ACC112 (cell line): ENCODE measurements around the gene MET.

ENCODE experiments used
- H2AFZ ChIP-seq: fragments of 200-600 bp; sonication (generic); one replicate; pipeline ENCODE4 v1.6.0; 2017; ENCODE audit warnings: antibody characterized with exemption, low read length; ENCODE audit not compliant: unreplicated experiment
- H3K27ac ChIP-seq: fragments of 200-600 bp; sonication (generic); 2 replicates; pipeline ENCODE4 v1.5.1; 2014; ENCODE audit warnings: low read depth, mild to moderate bottlenecking, antibody characterized with exemption, low read length, moderate library complexity
- H3K27me3 ChIP-seq: fragments of 200-600 bp; sonication (generic); 2 replicates; pipeline ENCODE4 v1.6.1; 2014; ENCODE audit warnings: mild to moderate bottlenecking, antibody characterized with exemption, low read length, moderate library complexity, mixed read lengths; ENCODE audit not compliant: insufficient read depth
- H3K36me3 ChIP-seq: fragments of 200-600 bp; sonication (generic); 2 replicates; pipeline ENCODE4 v1.6.1; 2016; ENCODE audit warnings: mild to moderate bottlenecking, antibody characterized with exemption, low read length, moderate library complexity, mixed read lengths; ENCODE audit not compliant: insufficient read depth
- H3K4me1 ChIP-seq: fragments of 200-600 bp; sonication (generic); one replicate; pipeline ENCODE4 v1.6.1; 2016; ENCODE audit warnings: low read length, mixed read lengths; ENCODE audit not compliant: insufficient read depth, unreplicated experiment, control insufficient read depth
- H3K4me3 ChIP-seq: fragments of 200-600 bp; sonication (generic); 2 replicates; pipeline ENCODE4 v1.5.1; 2014; ENCODE audit warnings: mild to moderate bottlenecking, low read depth, low read length
- H3K79me2 ChIP-seq: fragments of 200-600 bp; sonication (generic); one replicate; pipeline ENCODE4 v1.6.0; 2016; ENCODE audit warnings: low read length; ENCODE audit not compliant: control insufficient read depth, unreplicated experiment, insufficient read depth

Gene MET

GRCh38 chr7:116824449-116824848 lies 152.5 kb downstream of the MET start:
- Histone ChIP-seq H3K27me3 (peaks cover 4% of the 10 kb centered on the region), H3K4me1 (no peaks in the 10 kb centered on the region), H3K27ac (no peak overlapping the region), H2AFZ (no peak overlapping the region), H3K4me3 (no peak overlapping the region), H3K36me3 (no peaks in the 10 kb centered on the region), H3K79me2 (no peaks in the 10 kb centered on the region)

DNA sequence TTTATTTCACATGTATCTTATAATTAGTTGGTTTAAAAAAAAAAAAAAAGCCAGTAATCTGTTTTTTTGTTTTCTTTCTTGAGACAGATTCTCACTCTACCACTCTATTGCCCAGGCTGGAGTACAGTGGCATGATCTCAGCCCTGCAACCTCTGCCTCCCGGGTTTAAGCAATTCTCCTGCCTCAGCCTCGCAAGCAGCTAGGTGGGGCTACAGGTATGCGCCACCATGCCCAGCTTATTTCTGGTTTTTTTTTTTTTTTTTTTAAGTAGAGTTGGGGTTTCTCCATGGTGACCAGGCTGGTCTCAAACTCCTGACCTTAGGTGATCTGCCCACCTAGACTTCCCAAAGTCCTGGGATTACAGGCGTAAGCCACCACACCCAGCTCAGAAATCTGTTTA lies 156.3 kb downstream of the MET start:
- Histone ChIP-seq H3K4me1 (no peaks in the 10 kb centered on the region), H2AFZ (no peak overlapping the region), H3K4me3 (no peak overlapping the region), H3K79me2 (no peaks in the 10 kb centered on the region), H3K27me3 (peaks cover 4% of the 10 kb centered on the region), H3K36me3 (no peaks in the 10 kb centered on the region), H3K27ac (no peak overlapping the region)

DNA sequence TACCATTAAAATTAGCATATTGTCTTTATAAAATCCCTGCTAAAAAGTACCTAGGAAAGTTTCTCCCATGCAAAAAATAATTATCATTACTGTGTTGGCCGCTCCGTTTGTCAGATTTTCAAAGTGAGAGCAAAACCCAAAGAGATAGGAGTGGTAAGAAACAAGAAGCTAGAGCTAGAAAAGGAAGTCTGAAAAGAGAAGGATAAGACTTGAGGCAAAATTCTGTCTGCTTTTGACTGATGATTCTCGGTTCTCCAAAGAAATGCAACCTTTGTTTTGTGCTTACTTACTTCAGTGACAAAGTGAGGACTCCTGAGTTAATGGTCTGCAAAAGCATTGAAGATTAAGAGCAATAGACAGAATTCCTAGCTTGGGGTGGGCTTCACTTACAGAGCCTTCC lies 157.0 kb downstream of the MET start:
- Histone ChIP-seq H2AFZ (peak overlapping the region; percentile 69), H3K36me3 (no peaks in the 10 kb centered on the region), H3K4me3 (no peak overlapping the region), H3K79me2 (no peaks in the 10 kb centered on the region), H3K27ac (no peak overlapping the region), H3K27me3 (peaks cover 4% of the 10 kb centered on the region), H3K4me1 (no peaks in the 10 kb centered on the region)

DNA sequence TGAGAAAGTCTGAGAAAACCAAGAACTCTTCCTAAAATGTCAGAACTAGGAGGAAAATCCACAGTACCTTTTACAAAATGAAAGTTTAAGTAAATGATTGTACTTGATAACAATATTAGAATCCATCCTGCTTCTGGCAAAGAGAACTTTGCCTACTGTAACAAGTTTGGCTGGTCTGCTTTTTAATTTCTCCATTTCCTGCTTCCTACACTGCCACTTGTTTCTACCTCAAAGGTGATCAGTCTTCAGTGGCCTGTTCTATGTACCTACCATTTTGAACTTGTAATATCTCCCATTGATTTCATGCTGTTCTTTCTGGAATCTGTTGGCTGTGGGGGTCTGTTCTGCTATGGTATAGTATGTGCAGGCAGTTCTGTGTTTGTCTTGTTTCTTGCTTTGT lies 157.5 kb downstream of the MET start:
- peak overlapping the region; percentile 69 for H2AFZ ChIP-seq

DNA sequence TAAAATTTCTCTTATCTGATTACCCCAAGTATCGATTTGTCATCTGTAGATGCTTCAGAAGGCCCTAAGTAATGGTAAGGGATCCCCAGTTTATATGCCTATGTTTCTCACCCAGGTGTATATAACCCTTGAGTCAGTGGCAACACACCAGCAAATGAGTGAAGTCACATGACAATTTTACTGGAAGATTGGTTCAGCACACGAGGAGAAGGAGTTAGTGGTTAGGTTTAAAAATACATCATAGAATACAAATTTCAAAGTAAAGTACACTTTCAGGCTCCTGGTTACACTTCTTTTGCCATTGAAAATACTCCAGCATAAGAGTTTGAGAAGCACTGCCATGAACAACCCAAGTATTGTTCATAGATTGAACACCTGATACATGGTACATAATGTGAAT lies 160.7 kb downstream of the MET start:
- H3K4me3 ChIP-seq = no peak overlapping the region
- H3K4me1 ChIP-seq = peaks cover 8% of the 10 kb centered on the region
- H3K27me3 ChIP-seq = no peaks in the 10 kb centered on the region
- H3K27ac ChIP-seq = no peak overlapping the region
- H3K36me3 ChIP-seq = no peaks in the 10 kb centered on the region
- H2AFZ ChIP-seq = no peak overlapping the region
- H3K79me2 ChIP-seq = no peaks in the 10 kb centered on the region

More for the DNA sequence above, 157.5 kb downstream of the MET start:
- Histone ChIP-seq H3K4me3 (no peak overlapping the region), H3K4me1 (no peaks in the 10 kb centered on the region), H3K79me2 (no peaks in the 10 kb centered on the region), H3K27ac (no peak overlapping the region), H3K27me3 (peaks cover under 1% of the 10 kb centered on the region), H3K36me3 (no peaks in the 10 kb centered on the region)

DNA sequence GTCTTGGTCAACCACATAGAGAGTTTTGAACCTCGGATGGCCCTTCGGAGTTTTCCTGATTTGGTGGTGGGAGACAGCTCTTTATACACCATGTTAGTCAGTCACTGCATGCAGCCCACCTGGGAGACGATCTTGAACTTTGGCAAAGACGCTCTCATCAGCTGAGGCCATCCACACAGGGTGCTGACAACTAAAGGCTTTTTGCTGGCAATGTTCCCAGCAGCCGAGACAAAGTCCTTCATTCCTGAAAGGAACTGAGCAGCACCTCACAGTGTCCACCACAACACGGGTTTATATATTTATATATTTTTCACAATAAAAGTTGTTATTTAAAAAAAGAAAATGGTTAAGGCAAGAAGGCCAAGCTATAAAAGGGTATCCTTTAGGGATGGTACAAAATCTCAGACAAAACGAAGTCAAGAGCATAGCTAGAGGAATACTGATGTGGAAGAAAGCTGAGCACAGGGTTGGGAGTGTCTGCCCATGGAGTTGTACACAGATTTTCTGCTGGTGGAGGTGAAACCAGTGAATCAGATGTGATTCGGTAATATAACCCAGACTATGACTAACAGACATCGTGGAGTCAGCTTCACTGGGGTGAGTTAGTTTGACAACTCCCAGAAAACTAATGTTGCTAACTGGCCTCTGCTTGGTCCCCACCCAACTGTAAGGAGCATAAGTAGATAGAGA lies 163.0 kb downstream of the MET start:
- H3K4me1 ChIP-seq = peaks cover 8% of the 10 kb centered on the region
- no peaks in the 10 kb centered on the region for H3K79me2 ChIP-seq
- no peaks in the 10 kb centered on the region for H3K27me3 ChIP-seq
- no peak overlapping the region for H3K27ac ChIP-seq
- no peaks in the 10 kb centered on the region for H3K36me3 ChIP-seq
- H2AFZ ChIP-seq = no peak overlapping the region
- H3K4me3 ChIP-seq = no peak overlapping the region

GRCh38 chr7:116836048-116836447 lies 164.1 kb downstream of the MET start:
- no peaks in the 10 kb centered on the region for H3K79me2 ChIP-seq
- no peaks in the 10 kb centered on the region for H3K36me3 ChIP-seq
- no peak overlapping the region for H2AFZ ChIP-seq
- no peaks in the 10 kb centered on the region for H3K27me3 ChIP-seq
- no peak overlapping the region for H3K4me3 ChIP-seq
- no peak overlapping the region for H3K27ac ChIP-seq
- H3K4me1 ChIP-seq = peaks cover 8% of the 10 kb centered on the region

DNA sequence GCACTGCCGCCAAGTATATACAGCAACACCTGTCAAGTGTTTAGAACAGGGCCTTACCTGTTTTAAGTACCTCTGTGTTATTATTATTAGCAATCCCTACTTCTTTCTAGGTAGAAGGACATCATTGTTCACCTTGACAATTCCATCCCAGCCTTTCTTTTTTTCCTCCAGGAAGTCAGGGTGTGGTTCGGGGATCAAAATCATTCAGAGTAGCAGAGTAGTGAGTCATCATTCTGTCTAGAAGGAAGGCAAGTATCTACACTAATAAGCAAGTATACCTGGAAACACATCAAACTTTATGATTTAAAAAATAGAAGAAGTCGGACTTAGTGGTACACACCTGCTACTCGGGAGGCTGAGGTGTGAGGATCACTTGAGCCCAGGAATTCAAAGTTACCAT lies 164.9 kb downstream of the MET start:
- H3K79me2 ChIP-seq = no peaks in the 10 kb centered on the region
- no peak overlapping the region for H2AFZ ChIP-seq
- peaks cover 8% of the 10 kb centered on the region for H3K4me1 ChIP-seq
- no peaks in the 10 kb centered on the region for H3K36me3 ChIP-seq
- H3K4me3 ChIP-seq = no peak overlapping the region
- no peaks in the 10 kb centered on the region for H3K27me3 ChIP-seq
- H3K27ac ChIP-seq = no peak overlapping the region

GRCh38 chr7:116837586-116837985 lies 165.6 kb downstream of the MET start:
- H2AFZ ChIP-seq = no peak overlapping the region
- H3K27ac ChIP-seq = no peak overlapping the region
- H3K79me2 ChIP-seq = no peaks in the 10 kb centered on the region
- no peaks in the 10 kb centered on the region for H3K27me3 ChIP-seq
- H3K4me1 ChIP-seq = peaks cover 8% of the 10 kb centered on the region
- H3K36me3 ChIP-seq = no peaks in the 10 kb centered on the region
- H3K4me3 ChIP-seq = no peak overlapping the region

GRCh38 chr7:116840256-116840655 lies 168.3 kb downstream of the MET start:
- H3K4me3 ChIP-seq = no peak overlapping the region
- H3K27me3 ChIP-seq = no peaks in the 10 kb centered on the region
- H3K4me1 ChIP-seq = peaks cover 5% of the 10 kb centered on the region
- no peaks in the 10 kb centered on the region for H3K79me2 ChIP-seq
- no peak overlapping the region for H2AFZ ChIP-seq
- H3K36me3 ChIP-seq = no peaks in the 10 kb centered on the region
- no peak overlapping the region for H3K27ac ChIP-seq

DNA sequence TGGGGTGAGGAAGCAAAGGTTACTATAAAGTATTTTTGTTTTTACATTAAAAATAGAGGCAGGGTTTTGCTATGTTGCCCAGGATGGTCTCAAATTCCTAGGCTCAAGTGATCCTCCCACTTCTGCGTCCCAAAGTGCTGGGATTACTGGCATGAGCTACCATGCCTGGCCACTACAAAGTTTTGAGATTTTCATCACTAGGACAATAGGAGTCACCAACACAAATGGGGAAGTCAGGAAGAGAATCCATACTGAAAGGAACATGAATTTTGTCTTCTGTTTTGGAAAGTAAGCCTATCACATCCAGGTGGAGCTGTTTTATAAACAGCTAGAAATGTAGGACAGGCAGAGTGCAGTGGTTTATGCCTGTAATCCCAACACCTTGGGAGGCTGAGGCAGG lies 170.4 kb downstream of the MET start:
- H3K36me3 ChIP-seq = no peaks in the 10 kb centered on the region
- no peak overlapping the region for H3K4me3 ChIP-seq
- H3K27me3 ChIP-seq = no peaks in the 10 kb centered on the region
- H3K27ac ChIP-seq = no peak overlapping the region
- no peaks in the 10 kb centered on the region for H3K4me1 ChIP-seq
- H2AFZ ChIP-seq = no peak overlapping the region
- H3K79me2 ChIP-seq = no peaks in the 10 kb centered on the region
